HCT116 (cell line): ENCODE results near the gene UCN2. TPM values are rescaled to one million over a fixed set of nuclear protein-coding genes. Genes with fewer than 3 reads are reported as not detected.

ENCODE experiments used
- ATAC-seq: fragments of 200-7000 bp; cut with Tn5 transposase; 2 replicates; pipeline ENCODE4 v1.9.1; 2020; ENCODE audit warnings: mild to moderate bottlenecking, moderate library complexity
- BruUV-seq: library from RNA; stranded (reverse); fragments of 400-500 nt; replicated peaks from 2 replicates; lab custom pipeline; 2021; lab: Mats Ljungman, UMichigan
- CTCF ChIA-PET: fragments of 300-600 bp; sonication (Branson Sonifier 250); formaldehyde crosslinking; loops from one replicate; lab custom pipeline; 2021; ENCODE audit warnings: antibody characterized with exemption; lab: Charles Lee
- POLR2A ChIA-PET: fragments of 300-600, 350-600 bp; sonication (Branson Sonifier 250); formaldehyde crosslinking; loops from one replicate; lab custom pipeline; 2021; ENCODE audit warnings: antibody characterized with exemption; lab: Charles Lee
- RAD21 ChIA-PET, 2 experiments: fragments of 300-600 bp; sonication (Branson Sonifier 250); formaldehyde crosslinking; loops; one replicate each; lab custom pipeline; 2023; ENCODE audit warnings: low total read pairs in 2 of 2; ENCODE audit not compliant: uncharacterized antibody in 2 of 2, unreplicated experiment in 2 of 2, low non-redundant PET in 1 of 2; lab: Charles Lee
- DNase-seq: peaks from one replicate; pipeline ENCODE4 v3.0.0-alpha.2; 2010; ENCODE audit warnings: low read depth, low spot score
- H2AFZ ChIP-seq: fragments of 200-600 bp; shearing (Covaris generic), sonication (generic); 2 replicates; pipeline ENCODE4 v1.6.1; 2017; ENCODE audit warnings: low read depth, mixed run types, mixed read lengths, antibody characterized with exemption, low read length; ENCODE audit not compliant: poor library complexity, severe bottlenecking
- H3K27ac ChIP-seq: 2 replicates; pipeline ENCODE4 v1.5.1; 2012; ENCODE audit warnings: low read depth, low read length
- H3K27me3 ChIP-seq: fragments of 200-600 bp; sonication (generic); 2 replicates; pipeline ENCODE4 v1.6.1; 2016; ENCODE audit warnings: mixed run types, low read length, mixed read lengths; ENCODE audit not compliant: insufficient read depth
- H3K36me3 ChIP-seq, 2 experiments: fragments of 200-500 bp in 1 of 2; fragments of 200-600 bp in 1 of 2; sonication (Bioruptor generic) in 1 of 2; sonication (generic) in 1 of 2; 2 replicates each; pipeline versions ENCODE4 v1.5.1 to v1.6.1; 2014 to 2016; ENCODE audit warnings: low read length in 2 of 2, inconsistent platforms in 1 of 2, mixed read lengths in 1 of 2, mixed run types in 1 of 2; ENCODE audit not compliant: insufficient read depth in 2 of 2, control insufficient read depth in 1 of 2
- H3K4me1 ChIP-seq, 2 experiments: fragments of 200-600 bp in 1 of 2; sonication (generic) in 1 of 2; 2 replicates each; pipeline versions ENCODE4 v1.5.1 to v1.6.1; 2012 to 2017; ENCODE audit warnings: low read length in 2 of 2, inconsistent platforms in 1 of 2, mild to moderate bottlenecking in 1 of 2, mixed read lengths in 1 of 2, mixed run types in 1 of 2, moderate library complexity in 1 of 2; ENCODE audit not compliant: insufficient read depth in 2 of 2, control insufficient read depth in 1 of 2
- H3K4me2 ChIP-seq: fragments of 200-600 bp; sonication (generic); 2 replicates; pipeline ENCODE4 v1.6.1; 2017; ENCODE audit warnings: mixed run types, low read length, mixed read lengths
- H3K4me3 ChIP-seq, 2 experiments: fragments of 200-600 bp in 1 of 2; sonication (generic) in 1 of 2; replicated peaks in 1 of 2; 2 replicates each; pipeline ENCODE4 v1.5.1; 2011 to 2016; ENCODE audit warnings: low read length in 2 of 2, control low read depth in 1 of 2, low read depth in 1 of 2, mild to moderate bottlenecking in 1 of 2, mixed read lengths in 1 of 2, mixed run types in 1 of 2
- H3K79me2 ChIP-seq: fragments of 200-600 bp; sonication (generic); 2 replicates; pipeline ENCODE4 v1.6.1; 2017; ENCODE audit warnings: mild to moderate bottlenecking, mixed run types, low read length, moderate library complexity, mixed read lengths; ENCODE audit not compliant: insufficient read depth
- H3K9ac ChIP-seq: fragments of 200-600 bp; sonication (generic); 2 replicates; pipeline ENCODE4 v1.6.1; 2016; ENCODE audit warnings: low read length, mixed read lengths
- H3K9me2 ChIP-seq: fragments of 200-600 bp; sonication (generic), shearing (Covaris generic); 2 replicates; pipeline ENCODE4 v1.6.1; 2017; ENCODE audit warnings: mixed run types, mild to moderate bottlenecking, moderate library complexity; ENCODE audit not compliant: insufficient read depth
- H3K9me3 ChIP-seq, 2 experiments: fragments of 200-500 bp in 1 of 2; fragments of 200-600 bp in 1 of 2; sonication (Bioruptor generic) in 1 of 2; sonication (generic) in 1 of 2; 2 replicates each; pipeline ENCODE4 v1.6.1; 2014 to 2017; ENCODE audit warnings: low read length in 2 of 2, mixed read lengths in 2 of 2, inconsistent platforms in 1 of 2, low read depth in 1 of 2, mild to moderate bottlenecking in 1 of 2, mixed run types in 1 of 2, moderate library complexity in 1 of 2; ENCODE audit not compliant: control insufficient read depth in 1 of 2, insufficient read depth in 1 of 2
- H4K20me1 ChIP-seq: fragments of 200-600 bp; sonication (generic), shearing (Covaris generic); 2 replicates; pipeline ENCODE4 v1.6.1; 2017; ENCODE audit warnings: mixed run types, mild to moderate bottlenecking, moderate library complexity; ENCODE audit not compliant: insufficient read depth
- ELF1 ChIP-seq: IDR thresholded peaks from 2 replicates; pipeline ENCODE4 v1.6.1; 2012; ENCODE audit warnings: low read depth, borderline replicate concordance
- EZH2phosphoT487 ChIP-seq: fragments of 200-600 bp; IDR thresholded peaks from 2 replicates; pipeline ENCODE4 v1.6.1; 2018; ENCODE audit warnings: antibody characterized with exemption, borderline replicate concordance
- JUND ChIP-seq: IDR thresholded peaks from 2 replicates; pipeline ENCODE4 v1.6.1; 2012
- POLR2AphosphoS5 ChIP-seq: IDR thresholded peaks from 2 replicates; pipeline ENCODE4 v1.6.1; 2011; ENCODE audit warnings: mild to moderate bottlenecking, low read depth, low read length, moderate library complexity
- REST ChIP-seq: IDR thresholded peaks from 2 replicates; pipeline ENCODE4 v1.6.1; 2012; ENCODE audit warnings: low read depth
- SIN3A ChIP-seq: IDR thresholded peaks from 2 replicates; pipeline ENCODE4 v1.6.1; 2012; ENCODE audit warnings: low read depth
- SRF ChIP-seq: IDR thresholded peaks from 2 replicates; pipeline ENCODE4 v1.6.1; 2012; ENCODE audit warnings: low read depth
- TCF7L2 ChIP-seq: IDR thresholded peaks from 2 replicates; pipeline ENCODE4 v1.7.0; 2011; ENCODE audit warnings: borderline replicate concordance, inconsistent platforms; ENCODE audit not compliant: insufficient read depth, insufficient read length; ENCODE audit errors: extremely low read depth
- intact Hi-C: fragments of 100-400 bp; cut with micrococcal nuclease; formaldehyde crosslinking; loops from 2 replicates; pipeline ENCODE4 v1.10.0; 2022
- total RNA-seq: library from RNA; stranded (reverse); gene quantifications from one replicate; pipeline ENCODE4 v1.2.1, GENCODE V29; 2021; ENCODE audit not compliant: unreplicated experiment

UCN2 gene
- total RNA-seq, 1 experiment from 2014 or later: 1.5 TPM

GRCh38 chr3:48535578-48535977 is 28.0 kb downstream of the UCN2 start:
- POLR2A ChIA-PET: no interaction called here
- H4K20me1 ChIP-seq: no peaks in the 10 kb centered on the region
- intact Hi-C loops: no loop called here
- no peak for TF ChIP-seq SIN3A
- TF ChIP-seq EZH2phosphoT487: no peak
- TF ChIP-seq SRF: no peak
- no peak for TF ChIP-seq REST
- TF ChIP-seq TCF7L2: no peak
- no peak for TF ChIP-seq POLR2AphosphoS5
- TF ChIP-seq JUND: no peak
- no peak for TF ChIP-seq ELF1
- no peak overlapping the region for H3K27ac ChIP-seq
- BruUV-seq: no TSS peak
- ATAC-seq: no peak
- H3K79me2 ChIP-seq: no peaks in the 10 kb centered on the region
- no peak overlapping the region for H2AFZ ChIP-seq
- no peak for DNase-seq
- H3K9me3 ChIP-seq: no peaks in the 10 kb centered on the region
- H3K36me3 ChIP-seq: peaks cover 4 to 27% of the 10 kb centered on the region in 2 experiments; a peak in 3 of 4 replicates
- RAD21 ChIA-PET: no interaction called here
- no peaks in the 10 kb centered on the region for H3K9me2 ChIP-seq
- no peaks in the 10 kb centered on the region for H3K27me3 ChIP-seq
- CTCF ChIA-PET: no interaction called here
- no peak overlapping the region for H3K4me3 ChIP-seq
- H3K4me2 ChIP-seq: no peak overlapping the region
- no peaks in the 10 kb centered on the region for H3K4me1 ChIP-seq
- no peak overlapping the region for H3K9ac ChIP-seq
